Uterus (tissue), 4 donors: ENCODE data around the gene TXK. TPM values are rescaled to one million over a fixed set of nuclear protein-coding genes. Genes with fewer than 3 reads are reported as not detected.

ENCODE experiments used
- DNase-seq, 2 donors: peaks; one replicate each; pipeline ENCODE4 v3.0.0-alpha.2; 2019 to 2020
- H3K27ac ChIP-seq, 2 donors: fragments of 200-600 bp; sonication (generic); 1 replicate in 1 of 2; 2 replicates in 1 of 2; pipeline ENCODE4 v1.5.1; 2016 to 2018
- H3K27me3 ChIP-seq, 2 donors: fragments of 200-600 bp; sonication (generic); one replicate each; pipeline ENCODE4 v1.5.1; 2018 to 2019; ENCODE audit warnings: control low read depth in 1 of 2
- H3K36me3 ChIP-seq, 2 donors: fragments of 200-600 bp; sonication (generic); one replicate each; pipeline ENCODE4 v1.5.1; 2019; ENCODE audit warnings: control low read depth in 1 of 2
- H3K4me1 ChIP-seq, 2 donors: fragments of 200-600 bp; sonication (generic); one replicate each; pipeline ENCODE4 v1.5.1; 2018 to 2019; ENCODE audit warnings: control low read depth in 1 of 2
- H3K4me3 ChIP-seq, 2 donors: fragments of 200-600 bp; sonication (generic); 1 replicate in 1 of 2; 2 replicates in 1 of 2; pipeline ENCODE4 v1.5.1; 2018 to 2019; ENCODE audit warnings: mild to moderate bottlenecking in 1 of 2
- H3K9me3 ChIP-seq, 2 donors: fragments of 200-600 bp; sonication (generic); one replicate each; pipeline ENCODE4 v1.5.1; 2019; ENCODE audit warnings: control low read depth in 1 of 2
- POLR2A ChIP-seq, 2 donors: fragments of 450-650 bp; IDR thresholded peaks; one replicate each; pipeline ENCODE4 v1.6.1; 2016; ENCODE audit warnings: antibody characterized with exemption in 2 of 2, mild to moderate bottlenecking in 1 of 2, moderate library complexity in 1 of 2
- intact Hi-C: fragments of 100-400 bp; cut with DNase I; formaldehyde crosslinking; loops from one replicate; pipeline ENCODE4 v1.15.1; 2023; ENCODE audit warnings: low total_unique reads
- total RNA-seq, 4 donors: library from RNA; depleted of rRNA in 3 of 4; stranded (reverse); fragments of >200 nt in 3 of 4; gene quantifications; one replicate each; pipeline versions ENCODE4 v1.1.0 to v1.2.4, GENCODE V29; 2014 to 2023
- TF ChIP-seq, protein P1 (sequence below), 4 experiments: fragments of 200-600 bp in 2 of 4; fragments of 450-650 bp in 2 of 4; sonication (generic) in 2 of 4; IDR thresholded peaks; one replicate each; pipeline ENCODE4 v1.5.1; 2016 to 2019; ENCODE audit warnings: antibody characterized with exemption in 4 of 4, mild to moderate bottlenecking in 2 of 4, moderate library complexity in 1 of 4
- donor health status: DM: yes; HTN: yes; CAD: no.

The TXK gene
- total RNA-seq, 4 donors from 2014 or later = 1.3 to 6.4 (median 3.1) TPM; not detected in 1

DNA sequence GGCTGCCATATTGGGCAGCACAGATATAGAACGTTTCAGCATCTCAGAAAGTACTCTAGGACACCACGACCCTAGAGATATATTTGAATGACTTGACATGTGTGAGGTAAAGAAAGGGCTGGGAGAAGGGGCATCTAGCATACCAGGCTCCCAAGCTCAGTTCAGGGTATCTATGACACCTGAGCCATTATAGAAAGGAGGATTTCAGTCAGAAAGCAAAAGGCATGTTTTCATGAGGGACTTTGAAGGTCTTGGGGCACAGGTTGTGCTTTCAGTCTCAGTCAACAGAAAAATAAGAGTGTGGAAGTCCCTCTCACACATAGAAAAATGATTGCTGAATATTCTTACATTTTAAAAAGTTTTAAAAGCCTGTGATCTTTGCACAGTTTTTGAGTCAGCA lies 65.9 kb downstream of the TXK start:
- Histone ChIP-seq H3K9me3 (no peaks in the 10 kb centered on the region), H3K4me3 (no peak overlapping the region), H3K27ac (no peak overlapping the region), H3K27me3 (no peaks in the 10 kb centered on the region), H3K4me1 (no peaks in the 10 kb centered on the region), H3K36me3 (no peaks in the 10 kb centered on the region)
- no peak for DNase-seq
- intact Hi-C loops = no loop called here
- TF ChIP-seq, protein P1, sequence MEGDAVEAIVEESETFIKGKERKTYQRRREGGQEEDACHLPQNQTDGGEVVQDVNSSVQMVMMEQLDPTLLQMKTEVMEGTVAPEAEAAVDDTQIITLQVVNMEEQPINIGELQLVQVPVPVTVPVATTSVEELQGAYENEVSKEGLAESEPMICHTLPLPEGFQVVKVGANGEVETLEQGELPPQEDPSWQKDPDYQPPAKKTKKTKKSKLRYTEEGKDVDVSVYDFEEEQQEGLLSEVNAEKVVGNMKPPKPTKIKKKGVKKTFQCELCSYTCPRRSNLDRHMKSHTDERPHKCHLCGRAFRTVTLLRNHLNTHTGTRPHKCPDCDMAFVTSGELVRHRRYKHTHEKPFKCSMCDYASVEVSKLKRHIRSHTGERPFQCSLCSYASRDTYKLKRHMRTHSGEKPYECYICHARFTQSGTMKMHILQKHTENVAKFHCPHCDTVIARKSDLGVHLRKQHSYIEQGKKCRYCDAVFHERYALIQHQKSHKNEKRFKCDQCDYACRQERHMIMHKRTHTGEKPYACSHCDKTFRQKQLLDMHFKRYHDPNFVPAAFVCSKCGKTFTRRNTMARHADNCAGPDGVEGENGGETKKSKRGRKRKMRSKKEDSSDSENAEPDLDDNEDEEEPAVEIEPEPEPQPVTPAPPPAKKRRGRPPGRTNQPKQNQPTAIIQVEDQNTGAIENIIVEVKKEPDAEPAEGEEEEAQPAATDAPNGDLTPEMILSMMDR (IDR thresholded peaks at IDR 0.05) = no peak
- no peak for TF ChIP-seq POLR2A (IDR thresholded peaks at IDR 0.05)

DNA sequence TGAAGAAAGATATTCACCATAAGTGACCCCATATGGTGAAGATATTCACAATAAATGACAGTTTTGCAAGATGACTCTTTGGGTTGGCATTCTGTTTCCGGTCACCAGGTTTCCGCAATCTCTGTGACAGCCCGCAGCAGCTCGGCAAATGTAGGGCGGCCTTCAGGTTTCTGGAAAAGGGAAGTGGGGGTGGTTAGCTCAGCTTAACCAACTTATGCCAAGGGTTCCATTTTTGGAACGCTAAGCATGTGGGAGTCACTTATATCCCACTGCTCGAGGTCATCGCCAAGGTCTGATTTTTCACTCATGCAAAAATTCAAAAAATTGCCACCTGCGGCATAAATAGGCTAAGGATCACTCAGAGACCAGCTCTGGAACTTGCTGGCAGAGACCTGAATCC lies 66.5 kb downstream of the TXK start:
- TF ChIP-seq, protein P1 (IDR thresholded peaks at IDR 0.05) = no peak
- TF ChIP-seq POLR2A (IDR thresholded peaks at IDR 0.05) = no peak
- Histone ChIP-seq H3K36me3 (no peaks in the 10 kb centered on the region), H3K27me3 (no peaks in the 10 kb centered on the region), H3K4me3 (no peak overlapping the region), H3K27ac (no peak overlapping the region), H3K9me3 (no peaks in the 10 kb centered on the region), H3K4me1 (no peaks in the 10 kb centered on the region)
- intact Hi-C loops = no loop called here
- DNase-seq = no peak

DNA sequence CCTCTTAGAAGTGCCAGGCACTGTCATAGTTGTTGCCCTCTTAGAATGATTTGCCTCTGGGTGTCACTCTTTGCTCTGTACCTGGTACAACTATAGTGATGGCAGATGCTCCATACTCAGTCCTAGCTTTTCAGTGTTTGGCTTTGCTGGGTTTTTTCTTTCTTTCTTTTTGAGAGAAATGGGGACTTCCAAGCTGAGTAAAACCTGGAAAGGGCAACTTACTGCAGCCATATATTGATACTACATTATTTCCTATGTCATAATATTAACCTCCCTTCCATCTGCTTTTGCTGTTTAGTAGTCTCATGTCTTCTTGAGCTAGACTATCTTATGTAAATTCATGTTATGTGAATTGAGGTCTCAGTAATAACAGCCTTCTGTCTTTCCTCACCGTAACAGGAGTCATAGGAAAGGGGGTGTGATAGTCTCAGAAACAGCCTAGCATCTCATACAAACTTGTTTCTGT lies 68.4 kb downstream of the TXK start:
- H3K4me1 ChIP-seq = no peaks in the 10 kb centered on the region
- H3K9me3 ChIP-seq = no peaks in the 10 kb centered on the region
- TF ChIP-seq POLR2A (IDR thresholded peaks at IDR 0.05) = no peak
- TF ChIP-seq, protein P1 (IDR thresholded peaks at IDR 0.05) = no peak
- H3K27ac ChIP-seq = no peak overlapping the region
- intact Hi-C loops = no loop called here
- H3K27me3 ChIP-seq = no peaks in the 10 kb centered on the region
- no peaks in the 10 kb centered on the region for H3K36me3 ChIP-seq
- no peak overlapping the region for H3K4me3 ChIP-seq
- DNase-seq = no peak

DNA sequence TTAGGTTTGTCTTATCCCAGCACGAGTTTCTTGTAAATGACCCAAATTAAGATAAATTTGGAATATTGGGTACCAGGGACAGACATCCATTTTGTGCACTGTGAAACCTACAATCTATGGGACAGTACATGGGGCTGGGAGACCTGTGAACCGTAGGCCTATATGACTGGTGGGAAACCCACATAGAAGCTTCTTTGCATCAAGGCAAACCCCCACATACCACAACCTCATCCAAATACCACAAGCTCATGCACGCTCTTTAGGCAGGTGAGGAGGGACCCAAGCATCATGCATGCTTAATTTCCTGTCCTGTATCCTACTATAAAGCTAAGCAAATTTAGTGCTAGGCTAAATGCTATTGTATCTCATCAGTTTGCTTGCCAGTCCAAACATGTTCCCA lies 69.7 kb downstream of the TXK start:
- intact Hi-C loops = no loop called here

DNA sequence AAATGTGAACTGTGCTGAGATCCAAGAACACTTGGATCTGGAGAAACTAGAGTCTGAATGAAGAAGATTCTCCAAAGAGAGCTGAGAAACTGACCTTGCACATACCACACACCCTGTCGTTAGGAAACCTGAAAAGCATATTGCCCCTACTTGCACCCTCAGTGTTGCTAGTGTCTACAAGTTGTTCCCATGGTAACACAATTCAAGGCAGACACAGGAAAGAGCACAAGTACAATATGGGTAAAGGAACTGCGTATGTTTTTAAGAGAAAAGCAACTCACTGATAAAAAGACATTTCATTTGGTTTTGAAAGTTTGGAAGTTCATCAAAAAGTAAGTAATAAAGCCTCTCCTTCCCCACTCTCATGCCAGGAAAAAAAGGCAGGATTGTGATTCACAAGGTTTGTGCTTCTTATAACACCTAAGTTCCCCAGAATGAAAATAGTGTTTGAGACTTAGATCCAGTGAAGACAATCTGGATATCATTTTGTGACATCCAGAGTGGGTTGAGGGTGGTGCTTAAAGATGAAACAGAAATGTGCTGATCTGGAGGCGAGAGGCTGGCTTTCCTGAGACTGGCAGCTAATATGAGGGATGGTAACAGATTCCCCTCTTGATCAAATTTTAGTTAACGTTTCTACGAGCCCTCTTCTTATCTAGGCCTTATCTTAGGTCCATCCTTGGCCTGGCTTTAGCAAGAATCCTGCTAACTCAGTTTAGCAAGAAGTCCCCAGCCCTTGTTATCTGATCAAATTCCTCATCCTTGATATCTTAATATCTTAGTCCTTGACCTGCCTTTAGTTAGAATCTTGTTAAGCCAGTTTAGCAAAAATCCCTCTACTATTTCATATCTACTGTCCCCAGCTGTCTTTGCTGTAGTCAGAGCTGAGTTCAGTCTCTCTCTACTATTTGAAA lies 75.2 kb downstream of the TXK start:
- no peaks in the 10 kb centered on the region for H3K27me3 ChIP-seq
- H3K27ac ChIP-seq = no peak overlapping the region
- no peak for DNase-seq
- no peaks in the 10 kb centered on the region for H3K9me3 ChIP-seq
- H3K4me3 ChIP-seq = no peak overlapping the region
- no peaks in the 10 kb centered on the region for H3K36me3 ChIP-seq
- intact Hi-C loops = no loop called here
- no peaks in the 10 kb centered on the region for H3K4me1 ChIP-seq
- TF ChIP-seq, protein P1 (IDR thresholded peaks at IDR 0.05) = no peak
- TF ChIP-seq POLR2A (IDR thresholded peaks at IDR 0.05) = no peak

More for the DNA sequence above, 69.7 kb downstream of the TXK start:
- Histone ChIP-seq H3K4me1 (no peaks in the 10 kb centered on the region), H3K27ac (no peak overlapping the region), H3K4me3 (no peak overlapping the region), H3K27me3 (no peaks in the 10 kb centered on the region), H3K9me3 (no peaks in the 10 kb centered on the region), H3K36me3 (no peaks in the 10 kb centered on the region)
- no peak for DNase-seq
- TF ChIP-seq, protein P1 (IDR thresholded peaks at IDR 0.05) = no peak
- TF ChIP-seq POLR2A (IDR thresholded peaks at IDR 0.05) = no peak
